H9 (cell line): ENCODE results near the gene TADA1. TPM values are rescaled to one million over a fixed set of nuclear protein-coding genes. Genes with fewer than 3 reads are reported as not detected.
"Not testable (repeated sequence)": the region's sequence is repeated elsewhere in the genome, so short reads cannot be mapped to it uniquely, and the experiment has no call there.

Experiments
- DNase-seq: peaks from one replicate; pipeline ENCODE4 v3.0.0-alpha.2; 2017
- H2AFZ ChIP-seq: one replicate; pipeline ENCODE4 v1.6.1; 2013; ENCODE audit warnings: mild to moderate bottlenecking, low read length, control low read depth, moderate library complexity
- H2AK5ac ChIP-seq: 2 replicates; pipeline ENCODE4 v1.6.1; 2013; ENCODE audit warnings: low read length, control low read depth, mixed read lengths; ENCODE audit not compliant: insufficient read length
- H2BK120ac ChIP-seq: one replicate; pipeline ENCODE4 v1.6.1; 2013; ENCODE audit warnings: low read depth, mild to moderate bottlenecking, low read length, control low read depth, inconsistent platforms; ENCODE audit not compliant: poor library complexity, severe bottlenecking
- H2BK12ac ChIP-seq: 2 replicates; pipeline ENCODE4 v1.6.1; 2013; ENCODE audit warnings: low read length, control low read depth, mixed read lengths, low read depth; ENCODE audit not compliant: insufficient read length
- H2BK15ac ChIP-seq: 2 replicates; pipeline ENCODE4 v1.6.1; 2013; ENCODE audit warnings: low read depth, low read length, control low read depth
- H2BK20ac ChIP-seq: one replicate; pipeline ENCODE4 v1.6.1; 2013; ENCODE audit warnings: low read depth, mild to moderate bottlenecking, low read length, control low read depth, inconsistent platforms; ENCODE audit not compliant: poor library complexity, severe bottlenecking
- H2BK5ac ChIP-seq: 2 replicates; pipeline ENCODE4 v1.6.1; 2013; ENCODE audit warnings: low read length, control low read depth, mixed read lengths; ENCODE audit not compliant: insufficient read length
- H3K14ac ChIP-seq: 2 replicates; pipeline ENCODE4 v1.6.1; 2013; ENCODE audit warnings: low read length, control low read depth; ENCODE audit not compliant: insufficient read depth
- H3K18ac ChIP-seq: 2 replicates; pipeline ENCODE4 v1.6.1; 2013; ENCODE audit warnings: low read depth, mild to moderate bottlenecking, mixed read lengths, low read length, control low read depth; ENCODE audit not compliant: insufficient read length
- H3K23ac ChIP-seq: 2 replicates; pipeline ENCODE4 v1.6.1; 2013; ENCODE audit warnings: low read length, control low read depth, mixed read lengths, low read depth; ENCODE audit not compliant: insufficient read length
- H3K23me2 ChIP-seq: 2 replicates; pipeline ENCODE4 v1.6.1; 2013; ENCODE audit warnings: low read depth, mild to moderate bottlenecking, mixed read lengths, low read length, control low read depth; ENCODE audit not compliant: insufficient read length, poor library complexity, severe bottlenecking
- H3K27ac ChIP-seq: 2 replicates; pipeline ENCODE4 v1.5.1; 2013; ENCODE audit warnings: low read length, control low read depth, mixed read lengths, low read depth; ENCODE audit not compliant: insufficient read length
- H3K27me3 ChIP-seq: 2 replicates; pipeline ENCODE4 v1.6.1; 2013; ENCODE audit warnings: low read length, control low read depth, inconsistent platforms; ENCODE audit not compliant: insufficient read depth
- H3K4ac ChIP-seq: 2 replicates; pipeline ENCODE4 v1.6.1; 2013; ENCODE audit warnings: low read depth, mild to moderate bottlenecking, control low read depth, inconsistent platforms, low read length, moderate library complexity
- H3K4me1 ChIP-seq: 2 replicates; pipeline ENCODE4 v1.6.1; 2013; ENCODE audit warnings: low read length, control low read depth, inconsistent platforms; ENCODE audit not compliant: insufficient read depth
- H3K4me2 ChIP-seq: 2 replicates; pipeline ENCODE4 v1.6.1; 2013; ENCODE audit warnings: low read length, control low read depth, mixed read lengths; ENCODE audit not compliant: insufficient read length, insufficient read depth
- H3K56ac ChIP-seq: 2 replicates; pipeline ENCODE4 v1.6.1; 2013; ENCODE audit warnings: low read depth, mild to moderate bottlenecking, mixed read lengths, low read length, control low read depth; ENCODE audit not compliant: insufficient read length
- H3K79me1 ChIP-seq: 2 replicates; pipeline ENCODE4 v1.6.1; 2013; ENCODE audit warnings: low read depth, mild to moderate bottlenecking, moderate library complexity, low read length, control low read depth, inconsistent platforms; ENCODE audit not compliant: insufficient read depth, poor library complexity, severe bottlenecking
- H3K79me2 ChIP-seq: 2 replicates; pipeline ENCODE4 v1.6.1; 2013; ENCODE audit warnings: low read length, control low read depth, inconsistent platforms; ENCODE audit not compliant: insufficient read depth
- H3K9ac ChIP-seq: 2 replicates; pipeline ENCODE4 v1.6.1; 2013; ENCODE audit warnings: low read length, control low read depth, mixed read lengths; ENCODE audit not compliant: insufficient read length; ENCODE audit errors: extremely low read depth
- H3K9me3 ChIP-seq: one replicate; pipeline ENCODE4 v1.6.1; 2013; ENCODE audit warnings: low read depth, low read length, inconsistent platforms; ENCODE audit not compliant: control insufficient read depth
- H3T11ph ChIP-seq: one replicate; pipeline ENCODE4 v1.6.1; 2013; ENCODE audit warnings: mild to moderate bottlenecking, low read length, control low read depth, inconsistent platforms
- H4K20me1 ChIP-seq: one replicate; pipeline ENCODE4 v1.6.1; 2013; ENCODE audit not compliant: control insufficient read depth, insufficient read length, insufficient read depth
- H4K5ac ChIP-seq: 2 replicates; pipeline ENCODE4 v1.6.1; 2013; ENCODE audit warnings: low read depth, mild to moderate bottlenecking, mixed read lengths, low read length, control low read depth; ENCODE audit not compliant: insufficient read length
- H4K8ac ChIP-seq: replicated peaks from 2 replicates; pipeline ENCODE4 v1.6.1; 2013; ENCODE audit warnings: low read length, control low read depth, mixed read lengths, low read depth; ENCODE audit not compliant: insufficient read length
- H4K91ac ChIP-seq: 2 replicates; pipeline ENCODE4 v1.6.1; 2013; ENCODE audit warnings: low read depth, mild to moderate bottlenecking, moderate library complexity, mixed read lengths, low read length, control low read depth; ENCODE audit not compliant: insufficient read length
- H3K27ac Mint-ChIP-seq, 3 experiments: 2 replicates in 2 of 3; 3 replicates in 1 of 3; pipeline ENCODE4 v1.8.0; 2020 to 2021; ENCODE audit warnings: mixed read lengths in 3 of 3, mild to moderate bottlenecking in 1 of 3, moderate library complexity in 1 of 3
- H3K27me3 Mint-ChIP-seq: 2 replicates; pipeline ENCODE4 v1.8.0; 2021; ENCODE audit warnings: low read depth, mild to moderate bottlenecking, moderate library complexity, mixed read lengths
- H3K36me3 Mint-ChIP-seq, 3 experiments: 2 replicates in 2 of 3; 3 replicates in 1 of 3; pipeline ENCODE4 v1.8.0; 2020 to 2021; ENCODE audit warnings: low read depth in 3 of 3, mixed read lengths in 3 of 3; ENCODE audit not compliant: insufficient read depth in 1 of 3
- H3K4me1 Mint-ChIP-seq, 2 experiments: 2 replicates each; pipeline ENCODE4 v1.8.0; 2020; ENCODE audit warnings: mixed read lengths in 2 of 2
- H3K4me3 Mint-ChIP-seq, 2 experiments: 2 replicates in 1 of 2; 3 replicates in 1 of 2; pipeline ENCODE4 v1.8.0; 2020 to 2021; ENCODE audit warnings: mild to moderate bottlenecking in 2 of 2, mixed read lengths in 2 of 2, moderate library complexity in 1 of 2
- H3K9me3 Mint-ChIP-seq, 2 experiments: 2 replicates in 1 of 2; 3 replicates in 1 of 2; pipeline ENCODE4 v1.8.0; 2020; ENCODE audit warnings: mild to moderate bottlenecking in 2 of 2, mixed read lengths in 2 of 2, moderate library complexity in 1 of 2
- WGBS: extraction: QIAGEN DNeasy Blood & Tissue Kit; methylation state at CpG from one replicate; pipeline ENCODE4 v1.1.7; 2013; ENCODE audit warnings: missing lambda C conversion rate, low lambda C conversion rate, mixed read lengths; ENCODE audit not compliant: insufficient read length; ENCODE audit errors: extremely low coverage; 5-methylcytosine and 5-hydroxymethylcytosine counted together
- total RNA-seq: library from RNA; stranded (reverse); gene quantifications from 2 replicates; pipeline ENCODE4 v1.2.1, GENCODE V29; 2021
- TF ChIP-seq, protein P1 (sequence below): fragments of 200-600 bp; sonication (generic); conservative IDR thresholded peaks from 3 replicates; pipeline ENCODE4 v1.8.0; 2021; ENCODE audit warnings: antibody characterized with exemption, mild to moderate bottlenecking

TADA1 gene
- total RNA-seq, 1 experiment from 2014 or later: 20.7 TPM

DNA sequence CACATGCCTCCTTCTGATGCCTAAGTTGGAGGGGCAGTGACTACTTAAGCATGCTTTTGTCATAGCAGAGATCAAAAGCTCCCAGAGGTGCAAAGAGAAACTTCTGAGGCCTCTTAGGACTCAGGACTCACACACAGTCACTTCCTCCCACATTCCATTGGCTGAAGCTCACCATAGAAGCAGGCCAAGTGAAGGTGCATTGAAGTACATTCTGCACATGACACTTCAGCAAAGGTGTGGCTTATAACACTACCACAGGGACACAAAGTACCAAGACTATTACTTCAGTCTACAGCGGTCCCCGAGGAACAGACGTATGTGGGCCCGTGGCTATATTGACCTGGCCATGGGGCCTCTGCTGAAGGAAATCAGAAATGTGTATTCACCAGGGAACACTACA, 39.3 kb downstream of the TADA1 start:
- Histone ChIP-seq H2AK5ac (no peak overlapping the region), H3K4ac (no peak overlapping the region), H3K79me1 (no peaks in the 10 kb centered on the region), H2BK12ac (no peak overlapping the region), H3K14ac (no peak overlapping the region), H3K9me3 (no peaks in the 10 kb centered on the region), H4K20me1 (no peaks in the 10 kb centered on the region), H3T11ph (no peak overlapping the region), H4K5ac (no peak overlapping the region), H3K4me1 (peaks cover 5% of the 10 kb centered on the region; the same call in 1 of the 2 replicates), H3K27ac (no peak overlapping the region), H2BK5ac (no peak overlapping the region), H3K9ac (no peak overlapping the region), H3K27me3 (no peaks in the 10 kb centered on the region), H3K56ac (no peak overlapping the region), H2BK120ac (no peak overlapping the region), H3K23me2 (peaks cover 4% of the 10 kb centered on the region), H3K79me2 (peaks cover 5% of the 10 kb centered on the region; the same call in 1 of the 2 replicates), H4K8ac (no peak overlapping the region), H3K18ac (no peak overlapping the region), H3K23ac (no peak overlapping the region), H2BK20ac (no peak overlapping the region), H4K91ac (no peak overlapping the region), H2AFZ (no peak overlapping the region), H3K4me2 (no peak overlapping the region), H2BK15ac (no peak overlapping the region)
- no peak overlapping the region for H3K4me3 Mint-ChIP-seq
- DNase-seq: no peak
- peaks cover 4% of the 10 kb centered on the region for H3K27me3 Mint-ChIP-seq
- peaks cover 11 to 17% (median 14%) of the 10 kb centered on the region in 3 experiments for H3K36me3 Mint-ChIP-seq
- WGBS: no CpG with 5 or more reads among the region's 4 CpGs
- H3K27ac Mint-ChIP-seq: no peak overlapping the region
- TF ChIP-seq, protein P1, sequence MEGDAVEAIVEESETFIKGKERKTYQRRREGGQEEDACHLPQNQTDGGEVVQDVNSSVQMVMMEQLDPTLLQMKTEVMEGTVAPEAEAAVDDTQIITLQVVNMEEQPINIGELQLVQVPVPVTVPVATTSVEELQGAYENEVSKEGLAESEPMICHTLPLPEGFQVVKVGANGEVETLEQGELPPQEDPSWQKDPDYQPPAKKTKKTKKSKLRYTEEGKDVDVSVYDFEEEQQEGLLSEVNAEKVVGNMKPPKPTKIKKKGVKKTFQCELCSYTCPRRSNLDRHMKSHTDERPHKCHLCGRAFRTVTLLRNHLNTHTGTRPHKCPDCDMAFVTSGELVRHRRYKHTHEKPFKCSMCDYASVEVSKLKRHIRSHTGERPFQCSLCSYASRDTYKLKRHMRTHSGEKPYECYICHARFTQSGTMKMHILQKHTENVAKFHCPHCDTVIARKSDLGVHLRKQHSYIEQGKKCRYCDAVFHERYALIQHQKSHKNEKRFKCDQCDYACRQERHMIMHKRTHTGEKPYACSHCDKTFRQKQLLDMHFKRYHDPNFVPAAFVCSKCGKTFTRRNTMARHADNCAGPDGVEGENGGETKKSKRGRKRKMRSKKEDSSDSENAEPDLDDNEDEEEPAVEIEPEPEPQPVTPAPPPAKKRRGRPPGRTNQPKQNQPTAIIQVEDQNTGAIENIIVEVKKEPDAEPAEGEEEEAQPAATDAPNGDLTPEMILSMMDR: no peak
- H3K9me3 Mint-ChIP-seq: peaks cover 0 to 4% of the 10 kb centered on the region in 2 experiments; a peak in 1 of 5 replicates
- H3K4me1 Mint-ChIP-seq: peaks cover 17 to 22% of the 10 kb centered on the region in 2 experiments

DNA sequence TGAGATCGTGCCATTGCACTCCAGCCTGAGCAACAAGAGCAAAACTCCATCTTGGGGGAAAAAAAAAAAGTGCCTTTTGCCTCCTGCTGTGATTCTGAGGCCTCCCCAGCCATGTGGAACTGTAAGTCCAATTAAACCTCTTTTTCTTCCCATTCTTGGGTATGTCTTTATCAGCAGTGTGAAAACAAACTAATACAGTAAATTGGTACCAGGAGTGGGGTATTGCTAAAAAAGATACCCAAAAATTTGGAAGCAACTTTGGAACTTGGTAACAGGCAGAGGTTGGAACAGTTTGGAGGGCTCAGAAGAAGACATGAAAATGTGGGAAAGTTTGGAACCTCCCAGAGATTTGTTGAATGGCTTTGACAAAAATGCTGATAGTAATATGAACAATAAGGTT, 46.3 kb downstream of the TADA1 start:
- not testable (repeated sequence) for H2AFZ ChIP-seq, H3K79me1 ChIP-seq, H3K23ac ChIP-seq, H2BK120ac ChIP-seq, H2BK20ac ChIP-seq, H2AK5ac ChIP-seq, H3K56ac ChIP-seq, H3K27ac Mint-ChIP-seq, H3K9me3 ChIP-seq, H3K4ac ChIP-seq, H2BK15ac ChIP-seq, H4K5ac ChIP-seq, H3K4me1 ChIP-seq, H3K18ac ChIP-seq, H4K8ac ChIP-seq, H3K4me1 Mint-ChIP-seq, H3K27me3 ChIP-seq, H2BK12ac ChIP-seq, H3T11ph ChIP-seq, H3K4me3 Mint-ChIP-seq, H3K14ac ChIP-seq, H3K27ac ChIP-seq, H4K91ac ChIP-seq, H3K23me2 ChIP-seq, H4K20me1 ChIP-seq, DNase-seq, H2BK5ac ChIP-seq, H3K9ac ChIP-seq, H3K27me3 Mint-ChIP-seq, H3K79me2 ChIP-seq, H3K4me2 ChIP-seq
- WGBS: no CpG with 5 or more reads among the region's 1 CpG
- H3K9me3 Mint-ChIP-seq: peaks cover 29 to 33% of the 10 kb centered on the region in 2 experiments
- H3K36me3 Mint-ChIP-seq: peaks cover 5 to 17% (median 11%) of the 10 kb centered on the region in 3 experiments; a peak in 6 of 7 replicates
